SU-DHL-6 (cell line): Measurements from ENCODE around the gene SMAD1.

ENCODE experiments used
- EZH2phosphoT487 ChIP-seq: fragments of 200-600 bp; sonication (generic), shearing (Covaris generic); conservative IDR thresholded peaks from 2 replicates; pipeline ENCODE4 v1.6.1; 2018; ENCODE audit warnings: mild to moderate bottlenecking, antibody characterized with exemption, low read length, moderate library complexity, mixed read lengths
- TF ChIP-seq, protein P1 (sequence below): fragments of 200-600 bp; sonication (generic); IDR thresholded peaks from one replicate; pipeline ENCODE4 v1.5.1; 2017; ENCODE audit warnings: antibody characterized with exemption, mild to moderate bottlenecking, low read length, moderate library complexity; ENCODE audit not compliant: insufficient read depth, poor library complexity, severe bottlenecking

DNA sequence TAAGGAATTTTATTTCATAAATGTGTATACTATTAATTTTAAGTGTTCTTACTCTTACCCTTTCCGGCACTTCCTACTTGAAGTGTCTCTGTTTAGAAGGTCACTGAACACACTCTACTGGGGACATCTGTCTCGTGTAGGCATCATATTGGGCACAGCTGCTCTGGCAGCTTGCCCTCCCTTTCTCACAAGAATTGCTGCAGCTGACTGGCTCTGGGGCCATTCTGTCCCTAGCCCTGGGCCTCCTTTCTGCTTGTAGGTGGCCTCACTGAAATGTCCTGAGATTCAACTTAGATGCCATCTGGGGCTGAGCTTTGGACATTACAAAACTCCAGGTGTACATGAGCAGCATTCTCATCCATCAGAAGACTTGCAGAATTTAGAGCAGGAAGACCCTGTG, 49.6 kb downstream of the SMAD1 start:
- TF ChIP-seq, protein P1, sequence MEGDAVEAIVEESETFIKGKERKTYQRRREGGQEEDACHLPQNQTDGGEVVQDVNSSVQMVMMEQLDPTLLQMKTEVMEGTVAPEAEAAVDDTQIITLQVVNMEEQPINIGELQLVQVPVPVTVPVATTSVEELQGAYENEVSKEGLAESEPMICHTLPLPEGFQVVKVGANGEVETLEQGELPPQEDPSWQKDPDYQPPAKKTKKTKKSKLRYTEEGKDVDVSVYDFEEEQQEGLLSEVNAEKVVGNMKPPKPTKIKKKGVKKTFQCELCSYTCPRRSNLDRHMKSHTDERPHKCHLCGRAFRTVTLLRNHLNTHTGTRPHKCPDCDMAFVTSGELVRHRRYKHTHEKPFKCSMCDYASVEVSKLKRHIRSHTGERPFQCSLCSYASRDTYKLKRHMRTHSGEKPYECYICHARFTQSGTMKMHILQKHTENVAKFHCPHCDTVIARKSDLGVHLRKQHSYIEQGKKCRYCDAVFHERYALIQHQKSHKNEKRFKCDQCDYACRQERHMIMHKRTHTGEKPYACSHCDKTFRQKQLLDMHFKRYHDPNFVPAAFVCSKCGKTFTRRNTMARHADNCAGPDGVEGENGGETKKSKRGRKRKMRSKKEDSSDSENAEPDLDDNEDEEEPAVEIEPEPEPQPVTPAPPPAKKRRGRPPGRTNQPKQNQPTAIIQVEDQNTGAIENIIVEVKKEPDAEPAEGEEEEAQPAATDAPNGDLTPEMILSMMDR = no peak
- TF ChIP-seq EZH2phosphoT487 = no peak
